ENCODE data around the gene DCC.

The DCC gene

DNA sequence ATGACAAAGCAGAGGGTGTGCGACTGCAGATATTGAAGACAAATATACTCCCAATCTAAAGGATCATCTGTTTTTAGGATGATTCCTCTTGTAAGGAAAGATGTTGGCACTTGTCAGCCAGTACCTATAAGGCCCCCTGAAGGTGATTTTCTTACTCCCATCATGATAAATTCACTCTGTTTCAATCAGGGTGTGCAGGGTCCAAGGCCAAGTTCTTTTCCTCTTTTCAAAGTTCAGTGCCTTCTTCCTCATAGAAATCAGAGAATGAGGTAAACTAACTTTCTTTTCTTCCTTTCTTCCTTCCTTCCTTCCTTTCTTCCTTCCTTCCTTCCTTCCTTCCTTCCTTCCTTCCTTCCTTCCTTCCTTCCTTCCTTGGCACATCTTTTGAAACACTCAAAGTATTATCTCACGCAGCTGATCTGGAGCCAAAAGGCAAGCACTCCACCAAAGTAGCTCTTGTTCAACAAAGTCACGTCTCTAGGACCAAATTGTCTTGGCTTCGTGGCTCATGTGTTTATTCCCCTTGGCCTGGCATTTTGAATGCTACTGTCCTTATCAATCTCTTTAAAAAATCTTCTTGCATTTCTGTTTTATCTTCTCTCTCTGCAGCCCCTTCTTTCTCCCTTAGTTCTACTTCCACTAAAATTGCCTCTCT, 87.7 kb downstream of the DCC start:
- DNase-seq (ENCODE audit: extremely low read depth, insufficient read length): no peak
- Histone ChIP-seq H3K36me3 (ENCODE audit: control insufficient read depth, insufficient read depth, low read length) (no peaks in the 10 kb centered on the region), H3K27me3 (replicated peaks; ENCODE audit: control insufficient read depth, insufficient read depth, low read length) (no peaks in the 10 kb centered on the region), H3K4me3 (replicated peaks; ENCODE audit: low read depth, low read length) (no peak overlapping the region)
- TF ChIP-seq, protein P1, sequence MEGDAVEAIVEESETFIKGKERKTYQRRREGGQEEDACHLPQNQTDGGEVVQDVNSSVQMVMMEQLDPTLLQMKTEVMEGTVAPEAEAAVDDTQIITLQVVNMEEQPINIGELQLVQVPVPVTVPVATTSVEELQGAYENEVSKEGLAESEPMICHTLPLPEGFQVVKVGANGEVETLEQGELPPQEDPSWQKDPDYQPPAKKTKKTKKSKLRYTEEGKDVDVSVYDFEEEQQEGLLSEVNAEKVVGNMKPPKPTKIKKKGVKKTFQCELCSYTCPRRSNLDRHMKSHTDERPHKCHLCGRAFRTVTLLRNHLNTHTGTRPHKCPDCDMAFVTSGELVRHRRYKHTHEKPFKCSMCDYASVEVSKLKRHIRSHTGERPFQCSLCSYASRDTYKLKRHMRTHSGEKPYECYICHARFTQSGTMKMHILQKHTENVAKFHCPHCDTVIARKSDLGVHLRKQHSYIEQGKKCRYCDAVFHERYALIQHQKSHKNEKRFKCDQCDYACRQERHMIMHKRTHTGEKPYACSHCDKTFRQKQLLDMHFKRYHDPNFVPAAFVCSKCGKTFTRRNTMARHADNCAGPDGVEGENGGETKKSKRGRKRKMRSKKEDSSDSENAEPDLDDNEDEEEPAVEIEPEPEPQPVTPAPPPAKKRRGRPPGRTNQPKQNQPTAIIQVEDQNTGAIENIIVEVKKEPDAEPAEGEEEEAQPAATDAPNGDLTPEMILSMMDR (IDR thresholded peaks at IDR 0.05; ENCODE audit: insufficient read depth, low read length, poor library complexity, severe bottlenecking): no peak

GRCh38 chr18:52431683-52432082, 91.7 kb downstream of the DCC start:
- DNase-seq (ENCODE audit: extremely low read depth, insufficient read length): no peak
- Histone ChIP-seq H3K4me3 (replicated peaks; ENCODE audit: low read depth, low read length) (no peak overlapping the region), H3K36me3 (ENCODE audit: control insufficient read depth, insufficient read depth, low read length) (no peaks in the 10 kb centered on the region), H3K27me3 (replicated peaks; ENCODE audit: control insufficient read depth, insufficient read depth, low read length) (no peaks in the 10 kb centered on the region)
- TF ChIP-seq, protein P1 (IDR thresholded peaks at IDR 0.05; ENCODE audit: insufficient read depth, low read length, poor library complexity, severe bottlenecking): no peak

DNA sequence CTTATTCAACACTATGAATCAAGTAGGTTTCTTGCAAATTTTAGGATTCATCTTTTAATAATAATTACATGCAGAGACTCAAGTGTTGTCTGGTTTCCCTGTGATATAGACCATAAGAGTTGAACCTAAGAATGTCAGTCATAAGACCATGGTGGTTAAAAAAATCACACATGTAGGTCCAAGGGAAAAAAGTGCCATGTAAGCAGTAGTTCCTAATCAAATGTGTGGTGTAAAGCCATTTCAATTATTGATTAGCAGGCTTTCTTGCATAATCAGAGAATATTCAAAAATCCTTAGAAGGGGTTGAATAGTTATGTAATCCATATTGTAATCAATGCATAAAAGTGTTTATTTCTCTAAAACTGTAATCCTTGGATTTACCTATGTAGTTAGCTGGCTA, 93.8 kb downstream of the DCC start:
- H3K36me3 ChIP-seq (ENCODE audit: control insufficient read depth, insufficient read depth, low read length): no peaks in the 10 kb centered on the region
- no peak overlapping the region for H3K4me3 ChIP-seq (replicated peaks; ENCODE audit: low read depth, low read length)
- no peaks in the 10 kb centered on the region for H3K27me3 ChIP-seq (replicated peaks; ENCODE audit: control insufficient read depth, insufficient read depth, low read length)
- TF ChIP-seq, protein P1 (IDR thresholded peaks at IDR 0.05; ENCODE audit: insufficient read depth, low read length, poor library complexity, severe bottlenecking): no peak
- no peak for DNase-seq (ENCODE audit: extremely low read depth, insufficient read length)

DNA sequence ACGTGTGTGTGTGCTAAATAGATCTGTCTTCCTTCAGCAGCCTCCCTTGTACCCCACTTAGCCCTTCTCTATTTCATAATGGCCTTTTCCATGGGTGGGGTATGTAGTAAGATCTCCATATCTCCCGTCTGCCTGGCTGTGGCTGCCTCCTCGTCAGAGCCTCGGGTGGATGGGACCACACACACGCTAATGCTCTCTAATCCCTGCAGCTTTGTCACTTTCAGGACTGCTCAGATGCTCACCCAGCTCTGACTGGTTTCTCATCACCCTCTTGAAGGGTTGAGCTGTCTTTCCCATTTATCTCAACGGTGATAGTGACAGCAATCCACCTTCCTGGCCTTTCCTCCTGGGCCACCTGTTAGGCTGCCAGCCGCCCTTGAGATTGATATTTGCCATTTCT, 95.3 kb downstream of the DCC start:
- DNase-seq (ENCODE audit: extremely low read depth, insufficient read length): no peak
- no peaks in the 10 kb centered on the region for H3K27me3 ChIP-seq (replicated peaks; ENCODE audit: control insufficient read depth, insufficient read depth, low read length)
- TF ChIP-seq, protein P1 (IDR thresholded peaks at IDR 0.05; ENCODE audit: insufficient read depth, low read length, poor library complexity, severe bottlenecking): no peak
- no peak overlapping the region for H3K4me3 ChIP-seq (replicated peaks; ENCODE audit: low read depth, low read length)
- no peaks in the 10 kb centered on the region for H3K36me3 ChIP-seq (ENCODE audit: control insufficient read depth, insufficient read depth, low read length)

DNA sequence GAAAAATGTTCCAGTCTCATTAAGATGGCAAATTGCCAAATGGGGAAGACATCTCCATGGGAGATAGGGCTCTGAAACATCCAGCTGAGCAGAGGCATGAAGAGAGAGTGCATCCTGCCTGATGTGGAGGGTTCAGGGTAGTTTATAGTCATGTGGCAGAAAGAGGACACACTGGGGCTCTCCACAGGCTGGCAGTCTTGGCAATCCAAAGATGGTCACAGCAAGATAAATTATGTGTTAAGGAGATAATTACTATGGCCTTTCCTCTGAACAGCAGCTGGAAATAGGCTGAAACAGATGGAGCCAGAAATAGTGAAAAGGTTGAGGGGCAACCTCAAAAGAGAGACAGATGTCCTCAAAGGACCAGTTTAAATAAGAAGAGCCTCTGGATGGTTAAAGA, 97.2 kb downstream of the DCC start:
- no peaks in the 10 kb centered on the region for H3K36me3 ChIP-seq (ENCODE audit: control insufficient read depth, insufficient read depth, low read length)
- H3K4me3 ChIP-seq (replicated peaks; ENCODE audit: low read depth, low read length): no peak overlapping the region
- DNase-seq (ENCODE audit: extremely low read depth, insufficient read length): no peak
- H3K27me3 ChIP-seq (replicated peaks; ENCODE audit: control insufficient read depth, insufficient read depth, low read length): no peaks in the 10 kb centered on the region
- TF ChIP-seq, protein P1 (IDR thresholded peaks at IDR 0.05; ENCODE audit: insufficient read depth, low read length, poor library complexity, severe bottlenecking): no peak

DNA sequence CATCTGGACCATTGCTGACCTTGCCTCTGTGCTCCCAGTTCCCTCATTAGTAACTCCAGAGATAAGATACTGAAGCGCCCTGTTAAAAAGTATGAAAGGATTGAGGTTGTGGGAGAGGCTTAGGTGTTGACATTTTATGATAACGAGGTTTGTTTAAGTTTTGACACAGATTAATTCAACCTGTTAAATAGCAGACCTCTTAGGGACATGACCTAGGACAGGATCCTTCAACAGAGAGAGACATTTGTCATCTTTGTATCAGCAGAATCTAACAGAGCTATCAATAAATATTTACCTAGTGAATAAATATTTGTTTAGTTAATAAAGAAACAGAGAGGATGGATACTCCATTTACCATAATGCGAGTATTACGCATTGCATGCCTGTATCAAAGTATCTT, 99.5 kb downstream of the DCC start:
- H3K27me3 ChIP-seq (replicated peaks; ENCODE audit: control insufficient read depth, insufficient read depth, low read length): no peaks in the 10 kb centered on the region
- no peak overlapping the region for H3K4me3 ChIP-seq (replicated peaks; ENCODE audit: low read depth, low read length)
- H3K36me3 ChIP-seq (ENCODE audit: control insufficient read depth, insufficient read depth, low read length): no peaks in the 10 kb centered on the region
- no peak for DNase-seq (ENCODE audit: extremely low read depth, insufficient read length)
- TF ChIP-seq, protein P1 (IDR thresholded peaks at IDR 0.05; ENCODE audit: insufficient read depth, low read length, poor library complexity, severe bottlenecking): no peak

Data from GM06990 (cell line).